GM21737 (cell line): ENCODE results near the gene HNRNPA2B1.
A peak's percentile ranks its signal among the peaks of the same experiment; 100 is the strongest.
"Not testable (repeated sequence)": the region's sequence is repeated elsewhere in the genome, so short reads cannot be mapped to it uniquely, and the experiment has no call there.

ENCODE experiments used
- ATAC-seq: cut with Tn5 transposase; IDR thresholded peaks from one replicate; pipeline ENCODE4 v1.9.1; 2021; ENCODE audit warnings: mild to moderate bottlenecking, moderate library complexity; ENCODE audit not compliant: unreplicated experiment

The HNRNPA2B1 gene

GRCh38 chr7:26166684-26167266 is 33.8 kb downstream of the HNRNPA2B1 start:
- ATAC-seq = peak; percentile 21

- no peak for ATAC-seq
Measured at GRCh38 chr7:26165950-26166683, 34.4 kb downstream of the HNRNPA2B1 start.

GRCh38 chr7:26163804-26164203 is 36.7 kb downstream of the HNRNPA2B1 start:
- ATAC-seq = not testable (repeated sequence)

GRCh38 chr7:26162431-26162830 is 38.1 kb downstream of the HNRNPA2B1 start:
- ATAC-seq = no peak

GRCh38 chr7:26160896-26161295 is 39.6 kb downstream of the HNRNPA2B1 start:
- no peak for ATAC-seq

- no peak for ATAC-seq
Measured at GRCh38 chr7:26159243-26159642, 41.3 kb downstream of the HNRNPA2B1 start.

- no peak for ATAC-seq
Measured at GRCh38 chr7:26157520-26158105, 42.9 kb downstream of the HNRNPA2B1 start.

- peak; percentile 34 for ATAC-seq
Measured at GRCh38 chr7:26156451-26157420, 43.8 kb downstream of the HNRNPA2B1 start.

GRCh38 chr7:26155531-26156375 is 44.8 kb downstream of the HNRNPA2B1 start:
- no peak for ATAC-seq

- no peak for ATAC-seq
Measured at GRCh38 chr7:26153823-26154783, 46.4 kb downstream of the HNRNPA2B1 start.

GRCh38 chr7:26153241-26153822 is 47.2 kb downstream of the HNRNPA2B1 start:
- no peak for ATAC-seq

GRCh38 chr7:26152782-26153240 is 47.7 kb downstream of the HNRNPA2B1 start:
- peak; percentile 21 for ATAC-seq

- peak; percentile 63 for ATAC-seq
Measured at GRCh38 chr7:26151953-26152781, 48.4 kb downstream of the HNRNPA2B1 start, which contains the start of gene NFE2L3. NFE2L3 (plus strand) TSS chr7:26152198; CDS start chr7:26152499, 301 bp downstream.

GRCh38 chr7:26151650-26151952 is 48.9 kb downstream of the HNRNPA2B1 start:
- no peak for ATAC-seq

- ATAC-seq = no peak
Measured at GRCh38 chr7:26151096-26151495, 49.5 kb downstream of the HNRNPA2B1 start.

GRCh38 chr7:26149391-26149977 is 51.1 kb downstream of the HNRNPA2B1 start:
- no peak for ATAC-seq

GRCh38 chr7:26148307-26148700 is 52.2 kb downstream of the HNRNPA2B1 start:
- not testable (repeated sequence) for ATAC-seq
